NCI-H2081 (cell line): ENCODE measurements around the gene CST9L.

Source experiments
- DNase-seq, 2 experiments: peaks; one replicate each; lab custom pipeline; 2025; lab: John Stamatoyannopoulos, UW

The CST9L gene

DNA sequence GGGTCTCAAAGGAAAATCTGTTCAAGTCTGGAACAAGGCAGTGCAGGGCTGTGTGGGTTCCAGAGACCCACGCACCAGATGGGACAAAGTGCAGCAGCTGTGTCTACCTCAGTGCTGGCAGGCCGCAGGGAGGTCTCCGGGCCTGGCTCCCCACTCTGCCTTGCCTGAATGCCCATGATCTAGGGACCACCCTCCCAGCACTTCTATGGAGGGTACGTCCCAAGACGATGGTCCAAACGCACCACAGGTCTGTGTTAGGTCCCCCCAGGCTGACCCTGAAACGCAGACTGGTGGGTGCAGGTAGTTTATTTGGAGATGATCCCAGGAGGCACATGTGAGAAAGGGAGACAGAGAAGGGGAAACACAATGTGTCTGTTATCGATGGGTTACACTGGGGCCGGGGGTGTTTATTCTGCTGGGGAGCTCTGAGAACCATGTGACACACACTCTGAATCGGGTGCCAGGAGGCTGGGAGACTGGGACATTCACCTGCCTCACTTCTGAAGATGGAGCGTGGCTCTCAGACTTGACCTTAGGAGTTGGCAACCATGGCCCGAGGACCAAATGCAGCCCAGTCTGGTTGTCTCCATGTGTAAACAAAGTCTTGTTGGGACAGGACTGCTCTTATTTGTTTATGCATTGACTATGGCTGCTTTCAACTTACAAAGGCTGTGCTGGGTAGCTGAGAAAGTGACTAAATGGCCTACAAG, 21.7 kb downstream of the CST9L start:
- DNase-seq: no peak

DNA sequence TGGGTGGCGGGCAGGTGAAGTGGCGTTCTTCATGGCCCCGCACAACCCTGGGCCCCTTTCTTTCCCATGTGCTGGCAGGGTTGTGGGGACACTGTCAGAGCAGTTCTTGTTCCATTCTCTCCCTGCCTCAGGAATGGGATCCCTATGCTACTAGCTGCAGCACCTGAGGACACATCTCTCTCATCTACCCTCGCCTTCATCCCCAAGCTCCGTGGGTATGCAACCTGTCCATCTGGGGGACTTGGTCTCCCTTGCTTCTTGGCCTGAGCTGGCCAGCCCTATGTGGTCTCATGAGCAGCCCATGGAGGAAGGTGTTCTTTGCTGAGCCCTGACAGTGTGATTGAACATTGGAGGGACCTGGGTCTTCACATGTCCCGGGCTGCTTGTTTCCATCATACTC, 24.2 kb downstream of the CST9L start:
- DNase-seq: no peak

DNA sequence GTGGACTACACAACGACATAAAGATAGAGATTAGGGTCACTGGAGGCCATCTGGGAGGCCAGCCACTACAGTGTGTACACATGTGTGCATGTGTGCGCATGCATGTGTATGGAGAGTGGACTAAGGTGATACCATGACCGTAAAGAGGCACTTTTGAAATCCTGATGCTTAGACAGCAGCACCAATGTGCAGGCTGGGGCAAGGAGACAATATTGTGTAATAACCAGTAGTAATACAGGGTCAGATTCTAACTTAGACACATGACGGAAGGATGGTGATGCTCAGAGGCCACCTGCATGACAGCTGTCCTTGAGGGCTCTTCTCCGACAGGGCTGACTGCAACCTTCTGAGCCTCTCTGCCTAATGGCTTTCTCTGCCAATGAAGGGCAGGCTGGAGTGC, 25.5 kb downstream of the CST9L start:
- no peak for DNase-seq

DNA sequence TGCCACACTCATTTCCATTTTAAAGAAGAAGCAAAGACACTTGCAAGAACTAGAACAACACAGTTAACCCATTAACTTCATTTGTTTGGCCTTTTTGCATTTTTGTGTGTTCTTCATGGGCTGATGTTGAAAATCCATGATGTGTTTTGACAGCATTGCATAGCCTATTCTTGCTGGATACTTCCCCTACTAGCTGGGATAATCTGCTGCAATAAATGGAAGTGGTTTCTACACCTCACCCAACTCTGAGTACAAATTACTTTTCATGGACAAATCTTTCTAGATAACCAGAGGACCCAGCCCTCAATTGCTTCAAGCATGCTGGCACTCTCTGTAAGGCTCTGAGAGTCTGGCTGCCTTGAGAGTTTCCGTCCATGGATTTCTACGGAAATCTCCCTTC, 26.5 kb downstream of the CST9L start:
- DNase-seq: no peak

DNA sequence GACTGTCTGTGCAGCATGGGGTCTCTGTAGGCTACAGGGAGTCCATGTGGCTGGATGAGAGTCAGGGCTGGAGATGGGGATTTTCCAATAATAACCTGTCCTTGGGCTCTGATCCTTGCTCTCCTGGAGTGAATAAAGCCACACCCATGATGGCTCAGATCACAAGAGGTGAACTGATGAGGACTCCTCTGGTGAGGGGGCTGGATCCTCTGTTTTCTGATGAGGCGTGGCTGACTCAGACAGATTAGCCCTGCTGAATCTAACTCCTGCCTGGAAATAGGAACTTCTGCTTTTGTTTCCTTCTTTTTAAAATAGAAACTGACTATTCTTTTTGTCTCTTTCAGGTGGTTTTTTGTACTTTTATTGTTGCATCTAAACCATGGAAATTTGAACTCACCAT, 27.0 kb downstream of the CST9L start:
- no peak for DNase-seq

DNA sequence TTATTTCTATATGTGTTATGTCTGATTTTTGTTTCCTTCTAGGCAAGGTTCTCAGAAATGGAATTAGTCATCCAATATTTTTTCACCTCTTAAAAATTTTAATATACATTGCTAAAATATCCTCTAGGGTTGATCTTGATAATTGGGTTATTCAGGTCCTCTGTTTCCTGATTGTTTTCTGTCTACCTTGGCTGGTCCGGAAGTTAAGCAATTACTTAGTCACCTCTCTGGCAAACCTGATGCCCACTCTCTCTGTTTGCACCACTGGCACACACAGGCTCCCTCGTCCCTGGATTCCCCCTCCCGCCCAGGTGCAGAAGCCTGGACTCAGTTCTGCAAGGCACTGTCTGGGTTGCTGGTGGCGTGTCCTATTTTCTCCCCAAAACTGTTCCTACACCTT, 27.7 kb downstream of the CST9L start:
- no peak for DNase-seq

DNA sequence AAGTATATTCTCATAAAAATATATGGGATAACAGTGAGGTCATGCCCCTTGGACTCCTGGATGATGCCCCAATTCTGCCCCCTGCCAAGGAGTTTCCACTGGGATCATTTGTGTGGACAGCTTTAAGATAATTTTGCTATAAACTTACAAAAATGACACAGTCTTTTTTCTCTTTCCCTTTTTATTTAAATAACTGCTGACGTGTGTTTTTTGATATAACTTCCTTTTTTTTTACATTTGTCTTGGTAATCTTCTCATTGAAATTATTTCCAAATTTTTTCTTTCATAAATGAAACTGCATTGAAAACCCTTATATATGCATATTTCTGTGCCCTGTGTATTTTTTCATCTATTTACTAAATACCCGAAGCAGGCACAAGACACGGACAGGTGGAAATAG, 31.3 kb downstream of the CST9L start:
- DNase-seq: no peak

DNA sequence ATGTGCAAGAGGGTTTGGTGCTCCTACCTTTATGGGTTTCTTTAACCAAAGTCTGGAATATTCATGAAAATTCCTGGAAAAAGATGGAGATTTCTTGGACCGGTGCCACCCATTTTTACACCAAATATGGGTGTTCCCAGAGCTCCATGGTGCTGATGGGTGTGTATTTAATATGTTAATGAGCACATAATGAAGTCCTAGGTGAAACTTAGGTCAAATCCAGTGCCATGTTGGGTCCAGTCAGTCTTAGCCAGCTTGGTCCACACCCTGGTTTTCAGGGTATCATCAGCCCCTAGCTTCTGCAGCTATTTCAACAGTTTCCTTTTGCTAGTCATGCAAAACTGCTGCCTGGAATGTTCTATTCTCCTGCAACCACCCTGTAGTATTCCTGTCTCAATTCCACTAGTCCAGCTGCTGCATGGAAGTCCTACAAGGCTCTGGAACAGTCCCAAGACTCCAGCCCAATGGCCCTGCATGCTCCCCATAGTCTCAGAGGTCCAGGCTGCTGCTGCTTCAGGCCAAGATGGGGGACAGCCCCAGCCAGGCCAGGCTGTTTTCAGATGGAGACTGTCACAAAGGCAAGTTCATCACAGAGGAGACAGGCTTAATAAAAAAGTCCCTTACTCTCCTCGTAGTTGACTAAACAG, 31.8 kb downstream of the CST9L start:
- DNase-seq: no peak

DNA sequence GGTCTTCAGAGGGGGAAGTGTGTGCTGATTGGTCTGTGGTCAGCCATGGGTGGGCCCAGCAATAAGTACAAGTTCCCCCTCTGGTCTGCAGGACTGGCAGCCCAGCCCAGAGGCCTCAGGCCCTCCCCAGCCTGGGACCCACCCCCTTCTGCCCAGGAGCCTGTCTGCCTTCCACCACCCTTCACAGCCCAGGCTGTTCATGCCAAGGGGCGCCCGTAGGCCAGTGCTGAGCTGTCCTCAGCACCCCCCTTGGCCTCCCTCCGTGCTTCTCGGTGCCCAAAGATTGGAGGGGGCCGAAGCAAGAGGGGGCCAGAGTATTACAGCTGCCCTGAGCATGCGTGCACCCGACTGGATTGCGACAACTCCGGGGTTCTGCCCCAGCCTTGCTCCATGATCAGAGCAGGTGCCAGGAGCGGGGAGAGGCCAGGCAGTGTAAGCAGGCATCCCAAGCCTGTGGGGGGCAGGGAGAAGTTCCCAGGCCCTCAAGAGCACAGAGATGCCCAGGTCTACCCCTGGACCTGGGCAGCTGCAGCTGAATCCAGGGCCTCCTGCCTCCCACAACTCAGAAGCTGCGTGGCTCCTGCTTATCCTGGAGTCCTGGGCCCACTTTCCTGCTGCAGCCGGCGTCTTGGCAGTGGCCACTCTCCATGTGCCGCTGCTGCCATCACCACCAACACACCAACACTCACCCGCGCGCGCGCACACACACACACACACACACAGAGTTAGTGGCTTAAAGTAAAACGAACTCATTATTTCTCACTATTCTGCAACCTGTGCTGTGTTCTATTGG, 33.3 kb downstream of the CST9L start:
- no peak for DNase-seq

DNA sequence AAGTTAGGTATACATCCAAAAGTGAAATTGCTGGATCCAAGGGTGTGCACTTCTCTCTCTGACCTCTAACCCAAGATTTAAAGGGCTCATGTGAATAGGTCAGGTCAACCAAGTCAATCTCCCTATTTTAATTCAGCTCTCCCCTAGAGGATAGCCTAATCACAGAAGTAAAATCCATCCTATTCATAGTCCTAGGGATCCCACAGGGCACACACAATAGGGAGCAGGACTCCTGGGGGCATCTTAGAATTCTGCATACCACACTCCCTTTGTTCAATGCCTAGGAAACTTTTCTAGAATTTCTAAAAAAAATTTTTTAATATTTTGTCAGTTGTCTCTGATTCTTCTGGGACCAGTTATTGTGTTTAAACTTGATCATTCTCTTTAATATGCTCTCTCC, 35.1 kb downstream of the CST9L start:
- DNase-seq: no peak

DNA sequence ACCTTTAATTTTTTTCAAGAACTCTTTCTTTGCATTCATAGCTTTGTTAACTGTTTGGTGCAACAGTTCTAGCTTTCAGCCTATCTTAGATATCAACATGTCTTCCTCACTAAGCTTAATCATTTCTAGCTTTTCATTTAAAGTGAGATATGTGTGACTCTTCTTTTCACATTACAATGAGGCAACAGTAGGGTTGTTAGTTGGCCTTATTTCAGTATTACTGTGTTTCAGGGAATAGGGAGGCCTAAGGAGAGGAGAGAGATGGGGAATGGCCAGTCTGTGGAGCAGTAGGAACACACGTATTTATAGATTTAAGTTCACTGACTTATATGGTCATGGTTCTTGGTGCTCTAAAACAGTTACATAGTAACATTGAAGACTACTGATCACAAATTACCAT, 35.8 kb downstream of the CST9L start:
- no peak for DNase-seq

DNA sequence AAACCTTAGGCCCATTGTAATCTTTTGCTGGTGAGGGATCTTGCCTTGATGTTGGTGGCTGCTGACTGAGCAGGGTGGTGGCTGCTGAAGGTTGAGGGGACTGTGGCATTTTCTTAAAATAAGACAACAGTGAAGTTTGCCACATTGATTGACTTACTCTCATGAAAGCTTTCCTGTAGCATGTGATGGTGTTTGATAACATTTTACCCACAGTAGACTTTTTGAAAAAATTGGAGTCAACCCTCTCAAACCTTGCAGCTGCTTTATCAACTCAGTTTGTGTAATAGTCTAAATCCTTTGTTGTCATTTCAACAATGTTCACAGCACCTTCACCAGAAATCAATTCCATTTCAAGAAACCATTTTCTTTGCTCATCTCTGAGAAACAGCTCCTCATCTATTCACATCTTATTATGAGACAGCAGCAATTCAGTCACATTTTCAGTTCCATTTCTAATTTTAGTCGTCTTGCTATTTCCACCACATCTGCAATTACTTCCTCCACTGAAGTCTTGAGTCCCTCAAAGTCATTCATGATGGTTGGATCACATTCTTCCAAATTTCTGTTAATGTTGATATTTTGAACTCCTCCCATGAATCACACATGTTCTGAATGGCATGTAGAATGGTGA, 37.2 kb downstream of the CST9L start:
- no peak for DNase-seq

DNA sequence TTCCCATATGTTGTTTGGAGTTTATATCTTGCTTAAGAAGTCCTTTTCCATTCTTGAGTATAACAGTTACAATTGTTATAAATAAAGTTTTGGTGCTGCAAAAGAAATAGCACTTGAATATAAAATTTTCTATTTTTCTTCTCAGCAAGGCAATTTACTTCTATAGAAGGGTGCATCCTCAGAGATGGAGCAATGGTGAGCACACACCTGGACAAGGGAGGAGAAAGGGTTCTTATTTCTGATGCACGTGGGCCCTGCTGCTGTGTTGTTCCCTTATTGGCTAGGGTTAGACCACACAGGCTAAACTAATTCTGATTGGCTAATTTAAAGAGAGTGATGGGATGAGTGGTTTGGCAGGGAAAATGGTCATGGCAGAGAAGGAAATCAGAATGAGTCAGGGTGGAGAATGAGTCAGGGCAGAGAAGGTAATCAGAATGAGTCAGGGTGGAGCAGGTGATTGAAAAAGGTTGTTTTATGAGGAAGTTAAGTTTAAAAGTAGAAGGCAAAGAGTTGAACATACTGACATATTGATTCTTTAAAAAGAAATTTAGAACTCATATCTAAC, 39.3 kb downstream of the CST9L start:
- DNase-seq: no peak

DNA sequence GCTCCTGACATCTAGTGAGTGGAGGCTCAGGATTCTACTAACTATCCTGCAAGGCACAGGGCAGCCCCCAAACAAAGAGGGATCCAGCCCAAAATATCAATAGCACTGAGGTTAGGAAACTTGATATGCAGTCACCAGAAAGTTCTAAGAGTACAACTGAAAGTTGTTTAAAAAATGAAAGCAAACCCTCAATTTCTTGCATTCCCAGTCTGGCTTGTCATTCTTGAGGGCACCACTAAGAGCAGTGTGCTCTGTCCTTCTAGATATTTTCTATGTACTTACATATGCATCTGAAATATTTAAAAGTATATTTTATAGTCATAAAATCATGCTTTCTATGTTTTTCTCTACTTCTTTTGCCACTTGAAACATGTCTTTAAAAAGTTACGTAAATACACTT, 41.4 kb downstream of the CST9L start:
- no peak for DNase-seq

DNA sequence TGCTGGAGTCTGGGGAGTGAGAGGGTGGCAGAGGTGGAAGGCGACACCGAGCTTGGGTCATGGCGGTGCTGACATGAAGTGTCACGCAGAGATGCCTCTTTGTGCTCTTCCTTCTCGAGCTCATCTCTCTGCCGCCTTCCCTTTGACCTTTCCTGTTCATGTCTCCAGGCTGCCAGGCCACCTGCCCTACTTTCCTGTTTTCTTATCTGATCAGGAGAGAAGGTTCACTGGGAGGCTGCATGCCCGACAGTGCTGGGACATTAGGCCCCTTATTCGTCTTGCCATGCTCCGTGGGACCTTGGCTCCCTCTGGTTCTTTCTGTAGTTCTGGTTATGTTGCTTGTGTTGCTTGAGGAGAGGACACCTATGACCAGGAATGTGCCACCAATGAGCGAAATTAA, 44.1 kb downstream of the CST9L start:
- no peak for DNase-seq

DNA sequence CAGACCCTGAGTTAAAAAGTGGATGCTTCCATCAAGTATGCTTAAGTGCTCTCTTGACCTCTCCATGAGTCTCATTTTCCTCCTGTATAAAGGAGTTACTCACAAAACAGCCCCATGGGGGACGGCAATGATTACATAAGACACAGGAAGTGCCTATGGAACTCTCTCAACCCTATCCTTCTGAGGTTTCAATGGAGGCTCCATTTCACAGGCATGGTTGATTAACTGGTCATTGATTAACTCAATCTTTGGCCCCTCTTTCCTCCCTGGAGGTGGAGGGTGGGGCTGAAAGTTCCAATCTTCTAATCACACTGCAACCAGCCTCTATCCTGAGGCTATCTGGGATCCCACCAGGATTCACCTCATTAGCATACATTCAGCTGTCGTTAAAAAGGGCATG, 48.1 kb downstream of the CST9L start:
- no peak for DNase-seq

DNA sequence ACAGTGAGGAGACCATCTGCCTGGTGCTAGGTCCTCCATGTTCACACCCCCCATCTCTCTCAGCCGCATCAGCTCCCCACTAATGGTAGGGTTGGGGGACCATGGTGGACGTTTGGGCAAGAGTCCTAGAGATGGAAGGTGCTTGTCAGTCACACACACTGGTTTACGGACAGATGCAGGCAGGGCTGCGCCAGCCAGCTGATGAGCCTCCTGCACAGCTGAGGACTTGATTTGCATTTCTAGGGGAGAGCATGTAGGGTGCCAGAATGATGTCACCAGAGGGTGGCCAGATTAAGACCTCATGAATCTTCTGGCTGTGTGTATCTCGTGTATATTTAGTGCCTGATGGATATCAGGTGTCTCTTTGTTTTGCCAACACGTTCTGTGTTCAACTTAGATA, 48.7 kb downstream of the CST9L start:
- DNase-seq: no peak

DNA sequence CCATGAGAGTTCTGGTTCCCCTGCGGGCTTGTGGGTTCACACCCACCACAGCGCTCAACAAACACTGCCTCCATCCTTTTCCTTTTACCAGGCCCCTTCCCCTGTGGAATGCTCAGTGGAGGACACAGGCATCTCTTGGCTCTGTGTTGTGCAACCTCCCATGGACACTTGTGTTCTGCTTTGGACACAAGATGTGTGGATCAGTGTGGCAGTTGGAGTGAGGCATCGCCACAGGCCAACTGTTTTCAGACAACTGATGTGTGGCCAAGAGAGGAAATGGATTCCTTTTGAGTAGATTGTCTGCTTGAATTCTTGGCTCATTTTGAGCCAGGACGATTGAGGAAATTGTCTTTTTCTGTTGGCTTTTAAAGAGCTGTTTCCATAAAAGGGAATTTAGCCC, 50.6 kb downstream of the CST9L start:
- no peak for DNase-seq

DNA sequence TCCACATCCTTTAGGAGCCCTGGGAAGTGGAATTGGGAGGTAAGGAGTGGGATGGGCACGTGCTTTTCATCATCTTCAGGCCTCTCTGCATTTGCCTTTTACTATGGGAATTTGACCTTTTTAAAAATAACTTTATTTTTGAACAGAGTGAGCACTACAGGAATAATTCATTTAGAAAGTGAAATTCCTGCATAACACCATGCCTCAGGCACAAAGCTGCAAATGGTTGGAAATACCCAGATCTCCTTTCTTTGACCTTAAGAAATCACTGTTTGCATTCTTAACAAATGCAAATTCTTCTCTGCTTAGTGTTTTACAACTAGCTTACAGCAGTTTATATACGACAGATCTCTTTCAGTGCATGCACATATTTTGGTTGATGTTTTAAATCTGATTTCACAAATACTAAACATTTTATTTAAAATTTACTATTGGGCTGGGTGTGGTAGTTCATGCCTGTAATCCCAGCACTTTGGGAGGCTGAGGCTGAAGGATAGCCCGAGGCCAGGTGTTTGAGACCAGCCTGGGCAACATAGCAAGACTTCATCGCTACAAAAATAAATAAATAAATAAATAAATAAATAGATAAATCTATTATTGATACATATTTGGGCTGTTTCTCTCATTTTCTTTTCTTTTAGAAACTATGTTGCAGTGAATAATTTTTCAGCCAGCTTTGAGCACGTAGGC, 52.9 kb downstream of the CST9L start:
- no peak for DNase-seq

DNA sequence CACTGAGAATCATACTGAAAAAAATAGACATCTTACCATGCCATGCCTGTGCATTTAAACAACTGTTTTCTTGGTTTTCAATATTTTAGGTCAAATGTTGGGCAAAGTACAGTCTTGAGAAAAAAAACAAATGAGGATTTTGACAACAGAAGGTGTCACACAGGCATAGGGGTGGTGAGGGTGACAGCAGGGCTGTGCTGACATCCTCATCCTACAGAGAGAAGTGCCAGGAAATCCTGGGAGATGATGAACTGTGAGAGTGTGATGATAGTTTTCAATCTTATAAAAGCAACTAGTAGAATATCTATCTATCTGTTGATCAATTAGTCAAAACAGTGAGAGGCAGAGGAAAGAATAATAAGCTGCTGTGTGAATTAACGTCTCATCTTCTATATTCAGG, 53.4 kb downstream of the CST9L start:
- DNase-seq: no peak
